ENCODE data around the gene WASF2.

- TF ChIP-seq CTCF (IDR thresholded peaks at IDR 0.05) (peak in 1 of 3 donors; percentile 65), POLR2A (IDR thresholded peaks at IDR 0.05) (no peak)
Observed at GRCh38 chr1:27392096-27392777, 97.7 kb downstream of the WASF2 start, which contains the start of gene GPR3.
